H1 (cell line): ENCODE measurements around the gene MGAT5B. TPM values are rescaled to one million over a fixed set of nuclear protein-coding genes. Genes with fewer than 3 reads are reported as not detected.

Source experiments
- CTCF ChIA-PET: fragments of 300-600 bp; sonication (Branson Sonifier 250); formaldehyde crosslinking; loops from one replicate; lab custom pipeline; 2021; ENCODE audit not compliant: partially characterized antibody; lab: Charles Lee
- POLR2A ChIA-PET: fragments of 300-600 bp; sonication (Branson Sonifier 250); formaldehyde crosslinking; loops from one replicate; lab custom pipeline; 2021; ENCODE audit warnings: inconsistent platforms; ENCODE audit not compliant: partially characterized antibody; lab: Charles Lee
- DNase-seq, 2 experiments: peaks; one replicate each; pipeline versions ENCODE4 v3.0.0 to v3.0.0-alpha.2; 2010 to 2022; ENCODE audit warnings: low spot score in 2 of 2, low read depth in 1 of 2, mixed read lengths in 1 of 2
- FAIRE-seq: peaks from 2 replicates; lab custom pipeline; 2011; peaks lifted over from hg19 to GRCh38; lab: Jason Lieb, UNC
- H2AFZ ChIP-seq: 2 replicates; pipeline ENCODE4 v1.8.1; 2012; ENCODE audit warnings: low read length, inconsistent platforms
- H2AK5ac ChIP-seq: 2 replicates; pipeline ENCODE4 v1.6.1; 2013; ENCODE audit warnings: low read depth, low read length
- H2BK120ac ChIP-seq: replicated peaks from 2 replicates; pipeline ENCODE3; 2013; ENCODE audit warnings: low read depth, low read length, inconsistent platforms
- H2BK12ac ChIP-seq: 2 replicates; pipeline ENCODE4 v1.6.1; 2013; ENCODE audit warnings: low read depth, low read length
- H2BK15ac ChIP-seq: 2 replicates; pipeline ENCODE4 v1.6.1; 2013; ENCODE audit warnings: low read length
- H2BK20ac ChIP-seq: 2 replicates; pipeline ENCODE4 v1.6.1; 2013; ENCODE audit warnings: low read length
- H2BK5ac ChIP-seq: 2 replicates; pipeline ENCODE4 v1.6.1; 2013; ENCODE audit warnings: low read depth, low read length
- H3K14ac ChIP-seq: 2 replicates; pipeline ENCODE4 v1.6.1; 2013; ENCODE audit warnings: inconsistent platforms; ENCODE audit not compliant: insufficient read length
- H3K18ac ChIP-seq: 2 replicates; pipeline ENCODE4 v1.6.1; 2013; ENCODE audit warnings: low read length; ENCODE audit errors: extremely low read depth
- H3K23ac ChIP-seq: 2 replicates; pipeline ENCODE4 v1.6.1; 2013; ENCODE audit warnings: inconsistent platforms; ENCODE audit not compliant: insufficient read length
- H3K23me2 ChIP-seq: 2 replicates; pipeline ENCODE4 v1.6.1; 2013; ENCODE audit warnings: low read depth, low read length
- H3K27ac ChIP-seq: 2 replicates; pipeline ENCODE4 v1.6.1; 2011; ENCODE audit warnings: low read depth, low read length, inconsistent platforms
- H3K27me3 ChIP-seq, 4 experiments: replicated peaks in 1 of 4; 1 replicate in 1 of 4; 2 replicates in 3 of 4; pipeline versions ENCODE4 v1.6.1 to v1.8.1; 2011 to 2013; ENCODE audit warnings: low read length in 3 of 4, mild to moderate bottlenecking in 3 of 4, inconsistent platforms in 2 of 4, mixed read lengths in 2 of 4, moderate library complexity in 1 of 4; ENCODE audit not compliant: control insufficient read depth in 3 of 4, insufficient read depth in 3 of 4; ENCODE audit errors: extremely low read depth in 1 of 4
- H3K36me3 ChIP-seq, 4 experiments: 2 replicates each; pipeline versions ENCODE4 v1.6.1 to v1.8.1; 2011 to 2013; ENCODE audit warnings: mild to moderate bottlenecking in 4 of 4, low read length in 3 of 4, moderate library complexity in 2 of 4, control low read depth in 1 of 4, inconsistent platforms in 1 of 4; ENCODE audit not compliant: insufficient read depth in 4 of 4, control insufficient read depth in 2 of 4
- H3K4ac ChIP-seq: replicated peaks from 2 replicates; pipeline ENCODE3; 2013; ENCODE audit warnings: low read length, low read depth, mixed read lengths, inconsistent platforms; ENCODE audit not compliant: insufficient read length
- H3K4me1 ChIP-seq, 4 experiments: replicated peaks in 1 of 4; 1 replicate in 1 of 4; 2 replicates in 3 of 4; pipeline versions ENCODE4 v1.6.1 to v1.8.1; 2011 to 2013; ENCODE audit warnings: low read length in 3 of 4, inconsistent platforms in 2 of 4, mixed read lengths in 1 of 4; ENCODE audit not compliant: insufficient read depth in 4 of 4, control insufficient read depth in 3 of 4
- H3K4me2 ChIP-seq, 2 experiments: 2 replicates each; pipeline versions ENCODE4 v1.6.1 to v1.8.1; 2011 to 2013; ENCODE audit warnings: low read depth in 2 of 2, low read length in 2 of 2, control low read depth in 1 of 2, inconsistent platforms in 1 of 2, mild to moderate bottlenecking in 1 of 2; ENCODE audit not compliant: insufficient read depth in 1 of 2
- H3K4me3 ChIP-seq, 4 experiments: fragments of 200-600, 300-600 bp in 1 of 4; sonication (generic), shearing (Covaris generic), sonication (Bioruptor Twin) in 1 of 4; 2 replicates each; pipeline versions ENCODE4 v1.5.1 to v1.8.1; 2011 to 2016; ENCODE audit warnings: low read length in 4 of 4, low read depth in 3 of 4, control low read depth in 2 of 4, inconsistent platforms in 2 of 4, mild to moderate bottlenecking in 2 of 4, mixed read lengths in 1 of 4, moderate library complexity in 1 of 4; ENCODE audit not compliant: insufficient read depth in 2 of 4; ENCODE audit errors: extremely low read depth in 1 of 4
- H3K56ac ChIP-seq: replicated peaks from 2 replicates; pipeline ENCODE3; 2013; ENCODE audit warnings: low read depth, mild to moderate bottlenecking, mixed read lengths, low read length, inconsistent platforms; ENCODE audit not compliant: insufficient read length
- H3K79me1 ChIP-seq: 2 replicates; pipeline ENCODE4 v1.6.1; 2013; ENCODE audit warnings: low read depth, low read length, control low read depth
- H3K79me2 ChIP-seq, 2 experiments: 2 replicates each; pipeline versions ENCODE4 v1.6.1 to v1.8.1; 2012 to 2013; ENCODE audit warnings: low read length in 2 of 2, mild to moderate bottlenecking in 2 of 2, inconsistent platforms in 1 of 2; ENCODE audit not compliant: insufficient read depth in 2 of 2, control insufficient read depth in 1 of 2
- H3K9ac ChIP-seq, 4 experiments: replicated peaks in 1 of 4; 1 replicate in 1 of 4; 2 replicates in 3 of 4; pipeline versions ENCODE4 v1.6.1 to v1.8.1; 2011 to 2013; ENCODE audit warnings: low read depth in 3 of 4, low read length in 3 of 4, control low read depth in 2 of 4, mild to moderate bottlenecking in 2 of 4, moderate library complexity in 2 of 4, inconsistent platforms in 1 of 4; ENCODE audit errors: extremely low read depth in 1 of 4
- H3K9me3 ChIP-seq, 2 experiments: 2 replicates each; pipeline versions ENCODE4 v1.6.1 to v1.8.1; 2012 to 2013; ENCODE audit warnings: mild to moderate bottlenecking in 2 of 2, moderate library complexity in 2 of 2, control low read depth in 1 of 2, inconsistent platforms in 1 of 2, low read depth in 1 of 2, low read length in 1 of 2, mixed read lengths in 1 of 2; ENCODE audit not compliant: insufficient read depth in 2 of 2
- H4K20me1 ChIP-seq, 2 experiments: replicated peaks in 1 of 2; 2 replicates each; pipeline versions ENCODE3 to v1.8.1; 2011 to 2013; ENCODE audit warnings: inconsistent platforms in 2 of 2, low read length in 2 of 2, mild to moderate bottlenecking in 1 of 2; ENCODE audit not compliant: insufficient read depth in 2 of 2, control insufficient read depth in 1 of 2
- H4K5ac ChIP-seq: 2 replicates; pipeline ENCODE4 v1.6.1; 2013; ENCODE audit warnings: low read length, low read depth, mixed read lengths, inconsistent platforms; ENCODE audit not compliant: insufficient read length
- H4K8ac ChIP-seq: 2 replicates; pipeline ENCODE4 v1.8.0; 2013; ENCODE audit warnings: mild to moderate bottlenecking, moderate library complexity, low read length, inconsistent platforms; ENCODE audit not compliant: insufficient read depth; ENCODE audit errors: extremely low read depth
- H4K91ac ChIP-seq: replicated peaks from 2 replicates; pipeline ENCODE3; 2013; ENCODE audit warnings: low read length, mixed read lengths, inconsistent platforms; ENCODE audit not compliant: insufficient read length
- POLR2AphosphoS5 ChIP-seq: IDR thresholded peaks from 2 replicates; pipeline ENCODE4 v1.6.1; 2011; ENCODE audit warnings: low read depth, low read length
- SP4 ChIP-seq: IDR thresholded peaks from 2 replicates; pipeline ENCODE4 v1.6.1; 2012; ENCODE audit warnings: low read length, inconsistent platforms
- TCF12 ChIP-seq: IDR thresholded peaks from 2 replicates; pipeline ENCODE4 v1.6.1; 2011; ENCODE audit warnings: low read depth, mild to moderate bottlenecking, low read length
- ZNF274 ChIP-seq: IDR thresholded peaks from 2 replicates; pipeline ENCODE4 v1.7.0; 2012; ENCODE audit warnings: low read length, borderline replicate concordance; ENCODE audit errors: extremely low read depth
- WGBS, 2 experiments: shearing (Covaris generic) in 1 of 2; methylation state at CpG; one replicate each; pipeline versions ENCODE4 v1.1.6 to v1.1.7; 2013 to 2015; ENCODE audit warnings: low lambda C conversion rate in 2 of 2, mixed read lengths in 2 of 2, inconsistent platforms in 1 of 2, low coverage in 1 of 2, missing lambda C conversion rate in 1 of 2; ENCODE audit not compliant: insufficient replicate concordance in 2 of 2, insufficient coverage in 1 of 2, insufficient read length in 1 of 2; ENCODE audit errors: extremely low coverage in 1 of 2, missing lambda C conversion rate in 1 of 2; 5-methylcytosine and 5-hydroxymethylcytosine counted together
- long read RNA-seq, 2 experiments: library from RNA in 1 of 2; library from capped mRNA in 1 of 2; stranded (forward); transcript quantifications; one replicate each; pipeline ENCODE4 v2.0.0, GENCODE V29; 2021; ENCODE audit warnings: inconsistent platforms in 1 of 2
- polyA minus RNA-seq, 3 experiments: library from RNA; depleted of rRNA, polyadenylated mRNA; stranded (reverse); fragments of >200 nt; gene quantifications; 1 replicate in 2 of 3; 2 replicates in 1 of 3; pipeline ENCODE4 v1.2.3, GENCODE V29; 2011
- polyA plus RNA-seq, 7 experiments: library from polyadenylated mRNA; depleted of rRNA in 3 of 7; stranded (reverse) in 5 of 7; unstranded in 2 of 7; fragments of >200 nt in 5 of 7; fragments of 200-250 nt in 2 of 7; gene quantifications; 1 replicate in 5 of 7; 2 replicates in 1 of 7; 4 replicates in 1 of 7; pipeline versions ENCODE4 v1.2.1 to v1.2.3, GENCODE V29; 2011 to 2013; ENCODE audit warnings: missing spikeins in 2 of 7, mixed read lengths in 2 of 7
- total RNA-seq: library from RNA; stranded (reverse); fragmentation: NEBNext Ultra II Directional; extraction: Animal tissue kit (Norgen Biotek cat#: 25700); gene quantifications from 2 replicates; pipeline ENCODE4 v1.2.1, GENCODE V29; 2021

The MGAT5B gene
- total RNA-seq, result 8.2 and 9.3 TPM in 2 replicates
- polyA plus RNA-seq (2011; rRNA removed), result 7.9 and 12.7 TPM in 2 replicates
- polyA plus RNA-seq (2011; cell fraction: cytosol; rRNA removed), result 5.2 TPM
- 21.5 TPM for polyA plus RNA-seq (2011; cell fraction: nucleus; rRNA removed)
- 5.2 to 9.6 TPM (median 8.1 TPM) in 4 replicates for polyA plus RNA-seq (2012, experiment 1 of 2)
- polyA plus RNA-seq (2012, experiment 2 of 2), result 5.1 TPM
- 7.4 TPM for polyA plus RNA-seq (2013, experiment 1 of 2)
- polyA plus RNA-seq (2013, experiment 2 of 2), result 7.1 TPM
- polyA minus RNA-seq (2011; rRNA and poly(A)+ RNA removed), result 2.6 and 3.8 TPM in 2 replicates
- 3.1 TPM for polyA minus RNA-seq (2011; cell fraction: cytosol; rRNA and poly(A)+ RNA removed)
- 12.0 TPM for polyA minus RNA-seq (2011; cell fraction: nucleus; rRNA and poly(A)+ RNA removed)
- long read RNA-seq, experiment 1, partial matches to known transcripts, result 1 of 4 reads
- long read RNA-seq, experiment 1, other reads (novel, unspliced or antisense), result 2 of 4 reads
- long read RNA-seq, experiment 2, result 0 reads

GRCh38 chr17:76868176-76868668, at the start of gene MGAT5B:
MGAT5B (plus strand) TSS chr17:76868404; CDS start chr17:76869030, 626 bp downstream.
- Histone ChIP-seq H4K8ac (peak within 1 kb of the TSS; percentile 62; the same call in 1 of the 2 replicates), H3K18ac (peak within 1 kb of the TSS; percentile 89), H3K14ac (no peak within 1 kb of the TSS), H3K9me3 (no peaks in the 10 kb centered on the region), H3K27ac (no peak within 1 kb of the TSS), H2AK5ac (no peak within 1 kb of the TSS), H3K4ac (no peak within 1 kb of the TSS), H3K79me2 (no peaks in the 10 kb centered on the region), H4K91ac (peak within 1 kb of the TSS; percentile 46), H2BK5ac (peak within 1 kb of the TSS; percentile 0; the same call in 1 of the 2 replicates), H3K36me3 (no peaks in the 10 kb centered on the region), H3K4me1 (peaks cover 5 to 17% (median 11%) of the 10 kb centered on the region in 4 experiments; a peak in 6 of 7 replicates), H3K4me2 (peak within 1 kb of the TSS; percentile 73 to 99), H3K79me1 (no peaks in the 10 kb centered on the region; the same call in 1 of the 2 replicates), H2BK20ac (peak within 1 kb of the TSS; percentile 13; the same call in 1 of the 2 replicates), H3K27me3 (peaks cover 4 to 26% (median 17%) of the 10 kb centered on the region in 4 experiments; a peak in 6 of 7 replicates), H2BK15ac (peak within 1 kb of the TSS; percentile 95; the same call in 1 of the 2 replicates), H3K23me2 (peaks cover 16% of the 10 kb centered on the region; the same call in 1 of the 2 replicates), H3K23ac (no peak within 1 kb of the TSS), H3K9ac (peak within 1 kb of the TSS in 3 of 4 experiments; percentile 13 to 66 (median 41); a peak in 4 of 7 replicates), H3K4me3 (peak within 1 kb of the TSS; percentile 35 to 80 (median 58)), H2BK120ac (no peak within 1 kb of the TSS), H2AFZ (peak within 1 kb of the TSS; percentile 79), H4K5ac (no peak within 1 kb of the TSS), H2BK12ac (peak within 1 kb of the TSS; percentile 1; the same call in 1 of the 2 replicates), H3K56ac (no peak within 1 kb of the TSS), H4K20me1 (peaks cover 0 to 7% of the 10 kb centered on the region in 2 experiments)
- CTCF ChIA-PET, result interaction anchor here (0.6 to 4.7 kb wide), 34 partner anchors 9 to 958 kb away, joined by 3 to 70 read pairs (median 4); no protein-coding TSS in a partner anchor
- peak; percentile 67 to 95 for DNase-seq
- FAIRE-seq, result no peak
- WGBS, 2 experiments, result 2% methylated on average over 39 of the region's 76 CpGs; no CpG with 5 or more reads in 1 of the 2 experiments
- POLR2A ChIA-PET, result interaction anchor here (1.0 to 1.1 kb wide), 2 partner anchors 17 to 101 kb away, joined by 3 to 4 read pairs; no protein-coding TSS in a partner anchor
- TF ChIP-seq TCF12 (peak; percentile 54; the same call in 1 of the 2 replicates), POLR2AphosphoS5 (no peak), ZNF274 (no peak), SP4 (no peak)
